Activated T-helper 17 cell treated with anti-CD3 and anti-CD28 coated beads, Interleukin-2, amount 50 U/mL, for 72 hours (primary cell): ENCODE data around the gene PRPF8. TPM values are rescaled to one million over a fixed set of nuclear protein-coding genes. Genes with fewer than 3 reads are reported as not detected.
"Not testable (repeated sequence)": the region's sequence is repeated elsewhere in the genome, so short reads cannot be mapped to it uniquely, and the experiment has no call there.

Experiments
- ATAC-seq: fragments of 150-1000 bp; cut with Tn5 transposase; replicated peaks from 2 replicates; pipeline ENCODE4 v1.10.0; 2021; ENCODE audit warnings: mild to moderate bottlenecking, moderate library complexity
- H3K27ac Mint-ChIP-seq: one replicate; pipeline ENCODE4 v1.8.0; 2022; ENCODE audit warnings: mixed read lengths
- H3K27me3 Mint-ChIP-seq: one replicate; pipeline ENCODE4 v1.8.0; 2022; ENCODE audit warnings: mixed read lengths
- H3K36me3 Mint-ChIP-seq: one replicate; pipeline ENCODE4 v1.8.0; 2022; ENCODE audit warnings: low read depth, mild to moderate bottlenecking, mixed read lengths
- H3K4me1 Mint-ChIP-seq: one replicate; pipeline ENCODE4 v1.8.0; 2022; ENCODE audit warnings: mixed read lengths
- H3K4me3 Mint-ChIP-seq: one replicate; pipeline ENCODE4 v1.8.0; 2022; ENCODE audit warnings: mild to moderate bottlenecking, mixed read lengths
- H3K9me3 Mint-ChIP-seq: one replicate; pipeline ENCODE4 v1.8.0; 2022; ENCODE audit warnings: mixed read lengths
- total RNA-seq, 2 donors: library from RNA; stranded (reverse); gene quantifications; one replicate each; pipeline ENCODE4 v1.2.3, GENCODE V29; 2022

The PRPF8 gene
- total RNA-seq, 2 donors from 2014 or later = 353 to 426 TPM

DNA sequence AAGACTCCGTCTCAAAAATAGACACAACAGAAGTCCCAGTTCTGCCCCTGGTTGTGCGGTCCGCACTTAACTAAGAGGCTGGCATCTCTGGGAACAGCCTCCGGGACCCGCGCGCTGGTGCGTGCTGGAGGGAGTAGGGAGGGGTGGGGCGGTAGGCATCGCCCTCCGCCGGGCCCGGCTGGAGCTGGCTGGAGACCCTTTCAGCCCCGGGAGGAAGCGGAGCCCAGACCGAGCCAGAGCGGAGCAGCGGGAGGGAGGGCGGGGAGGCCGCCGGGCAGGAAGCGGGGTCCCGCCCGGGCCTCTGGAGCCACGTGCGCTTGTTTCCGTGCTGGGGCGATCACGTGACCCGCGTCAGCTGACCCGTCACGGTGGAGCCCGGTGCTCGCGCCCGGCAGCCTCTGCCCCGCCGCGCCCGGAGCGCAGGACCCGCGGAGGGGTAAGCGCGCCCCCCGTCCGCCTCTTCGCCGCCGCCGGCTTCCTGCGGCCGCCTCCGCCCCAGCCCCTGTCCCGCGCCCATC is 39.7 kb upstream of the PRPF8 start, which contains the start of gene WDR81:
TSS of gene WDR81 (plus strand) at position 354 of the 518 bp plus-strand sequence. CDS start 256 bp downstream, outside the sequence.
- Mint-ChIP-seq H3K27me3 (no peaks in the 10 kb centered on the region), H3K4me3 (peak within 1 kb of the TSS; percentile 72), H3K9me3 (no peaks in the 10 kb centered on the region), H3K36me3 (peaks cover 17% of the 10 kb centered on the region), H3K27ac (peak within 1 kb of the TSS; percentile 74), H3K4me1 (peaks cover 13% of the 10 kb centered on the region)
- ATAC-seq = peak; percentile 89

DNA sequence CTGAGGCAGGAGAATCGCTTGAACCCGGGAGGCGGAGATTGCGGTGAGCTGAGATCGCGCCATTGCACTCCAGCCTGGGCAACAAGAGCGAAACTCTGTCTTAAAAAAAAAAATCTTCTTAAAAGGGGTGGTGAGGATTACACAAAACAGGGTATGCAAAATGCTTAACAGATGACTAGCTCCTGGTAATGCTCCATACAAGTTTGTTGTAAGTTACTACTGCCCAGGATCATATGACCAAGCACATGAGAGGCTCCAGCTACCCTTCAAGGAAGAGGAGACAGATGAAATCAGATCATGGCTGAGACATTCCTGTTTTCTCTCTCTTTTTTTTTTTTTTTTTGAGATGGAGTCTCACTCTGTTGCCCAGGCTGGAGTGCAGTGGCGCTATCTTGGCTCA is 37.4 kb upstream of the PRPF8 start:
- H3K4me3 Mint-ChIP-seq, H3K27ac Mint-ChIP-seq, H3K9me3 Mint-ChIP-seq, H3K36me3 Mint-ChIP-seq, H3K27me3 Mint-ChIP-seq, ATAC-seq: not testable (repeated sequence)
- H3K4me1 Mint-ChIP-seq = peaks cover 13% of the 10 kb centered on the region

- no peak overlapping the region for H3K27ac Mint-ChIP-seq
- peak overlapping the region; percentile 11 for H3K4me3 Mint-ChIP-seq
These were observed 36.3 kb upstream of the PRPF8 start for GRCh38 chr17:1720856-1721386.

DNA sequence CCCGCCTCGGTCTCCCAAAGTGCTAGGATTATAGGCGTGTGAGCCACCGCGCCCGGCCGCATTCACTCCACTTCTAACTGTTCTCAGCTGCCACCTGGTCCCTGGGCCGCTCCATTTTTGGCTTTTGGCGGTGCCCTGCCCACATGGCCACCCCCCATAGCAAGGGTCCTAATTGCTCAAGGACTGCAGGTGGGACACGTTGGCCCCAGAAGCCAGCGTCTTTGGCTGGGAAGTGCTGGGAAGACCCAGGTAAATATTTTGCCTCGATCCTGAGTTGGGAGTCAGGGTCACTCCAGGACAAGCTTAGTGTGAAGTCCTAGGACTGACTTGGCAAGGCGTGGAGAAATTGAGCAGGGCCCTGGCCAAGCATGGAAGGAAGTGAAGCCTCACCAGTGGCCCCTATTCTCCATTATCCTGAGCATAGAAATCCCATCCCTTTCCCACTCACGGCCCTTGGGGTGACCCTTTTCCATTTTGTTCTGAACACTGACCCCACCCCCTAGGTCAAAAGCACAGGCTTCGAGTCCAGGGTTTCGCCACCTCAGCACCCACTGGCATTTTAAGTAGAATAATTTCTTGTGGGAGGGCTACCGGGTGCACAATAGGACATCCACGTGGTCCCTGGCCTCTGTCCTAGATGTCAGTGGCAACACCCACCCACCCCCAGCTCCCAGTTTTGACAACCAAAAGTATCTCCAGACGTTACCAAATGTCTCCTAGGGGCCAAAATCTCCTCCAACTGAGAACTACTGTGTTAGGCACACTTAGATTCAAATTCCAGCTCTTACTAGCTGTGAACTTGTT is 33.9 kb upstream of the PRPF8 start:
- Mint-ChIP-seq H3K4me3 (peak overlapping the region; percentile 94), H3K27ac (peak overlapping the region; percentile 98), H3K9me3 (no peaks in the 10 kb centered on the region), H3K36me3 (peaks cover 7% of the 10 kb centered on the region), H3K27me3 (no peaks in the 10 kb centered on the region), H3K4me1 (peaks cover 10% of the 10 kb centered on the region)
- no peak for ATAC-seq

More at GRCh38 chr17:1720856-1721386, 36.3 kb upstream of the PRPF8 start:
- peaks cover 11% of the 10 kb centered on the region for H3K36me3 Mint-ChIP-seq
- peaks cover 13% of the 10 kb centered on the region for H3K4me1 Mint-ChIP-seq
- no peaks in the 10 kb centered on the region for H3K27me3 Mint-ChIP-seq
- no peaks in the 10 kb centered on the region for H3K9me3 Mint-ChIP-seq
- no peak for ATAC-seq

DNA sequence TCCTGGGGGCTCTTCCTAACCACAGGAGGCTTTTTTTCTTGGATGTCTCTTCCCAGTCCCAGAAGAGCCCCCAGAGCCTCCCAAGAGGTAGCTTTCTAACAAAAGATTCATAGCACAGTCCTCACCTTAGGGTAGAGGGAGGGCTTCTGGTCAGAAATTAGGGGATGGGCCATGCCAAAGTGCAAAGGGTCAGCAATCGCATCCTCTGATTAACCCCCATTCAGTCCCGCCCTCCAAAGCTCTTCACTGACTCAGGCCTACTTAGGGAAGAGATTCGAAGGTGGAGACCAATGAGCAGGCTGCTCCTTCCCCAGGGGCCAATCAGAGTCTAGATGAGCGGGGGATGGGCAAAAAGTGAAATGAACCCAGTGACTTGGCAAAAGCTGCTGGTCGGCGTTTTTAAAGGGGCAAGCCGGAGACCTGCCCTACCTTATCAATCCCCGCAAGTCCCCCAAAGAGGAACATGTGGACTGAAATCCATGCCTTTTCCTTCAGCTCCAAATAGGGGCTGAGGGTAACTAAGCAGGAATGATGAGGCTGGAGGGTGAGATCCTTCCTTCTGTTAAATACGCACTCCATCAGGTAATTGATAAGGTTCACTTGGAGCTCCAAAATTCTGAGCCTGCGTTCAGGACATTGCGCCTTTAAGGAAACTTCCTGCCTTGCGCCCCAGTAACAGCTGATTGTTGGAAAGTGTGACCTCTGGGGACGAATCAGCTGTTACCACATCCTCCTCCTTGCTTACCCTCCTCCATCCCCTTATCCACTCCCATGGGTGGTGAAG is 32.4 kb upstream of the PRPF8 start:
- Mint-ChIP-seq H3K36me3 (peaks cover 16% of the 10 kb centered on the region), H3K4me1 (peaks cover 5% of the 10 kb centered on the region), H3K4me3 (peak overlapping the region; percentile 94), H3K27ac (peak overlapping the region; percentile 98), H3K9me3 (no peaks in the 10 kb centered on the region), H3K27me3 (no peaks in the 10 kb centered on the region)
- peak; percentile 76 for ATAC-seq

DNA sequence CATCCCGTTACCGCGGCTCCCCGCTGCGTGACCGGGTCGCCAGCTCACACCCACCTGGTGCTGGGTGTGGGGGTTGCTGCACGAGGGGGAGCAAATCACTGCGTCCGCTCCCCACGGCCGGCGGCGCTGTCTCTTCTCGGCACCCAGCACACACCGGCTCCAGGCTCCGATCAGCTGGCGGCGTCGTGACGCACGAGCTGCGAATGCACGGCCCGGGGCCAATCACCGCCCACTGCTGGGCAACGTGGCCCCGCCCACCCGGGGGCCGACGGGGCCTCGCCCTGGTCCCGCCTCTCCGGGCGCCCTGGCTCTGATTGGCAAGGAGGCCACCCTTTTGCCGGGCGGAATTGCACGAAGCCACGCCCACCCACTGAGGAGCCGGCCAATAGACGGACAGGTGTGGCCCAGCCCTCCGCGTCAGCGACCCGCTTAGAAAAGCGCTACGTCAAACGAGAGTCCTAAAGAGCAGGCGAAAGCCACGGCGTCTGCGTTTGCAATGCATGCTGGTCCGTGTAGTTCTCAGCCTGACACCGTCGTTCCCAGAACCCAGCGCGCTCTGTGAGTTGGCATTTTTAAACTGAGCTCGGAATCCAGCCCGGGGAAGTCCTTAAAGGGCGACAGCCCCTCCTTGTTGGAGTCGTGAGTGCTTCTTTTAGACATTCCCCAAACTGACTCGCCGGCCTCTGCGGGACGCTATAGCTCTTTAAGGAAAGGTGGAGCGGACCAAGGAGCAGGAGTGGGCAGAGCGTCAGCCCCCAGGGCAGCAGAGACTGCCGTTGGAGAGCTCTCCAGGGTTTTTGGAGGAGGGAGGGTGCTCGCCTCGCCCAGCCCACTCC is 31.6 kb upstream of the PRPF8 start:
- no peaks in the 10 kb centered on the region for H3K9me3 Mint-ChIP-seq
- peak overlapping the region; percentile 98 for H3K27ac Mint-ChIP-seq
- peak; percentile 87 for ATAC-seq
- H3K4me1 Mint-ChIP-seq = peaks cover 5% of the 10 kb centered on the region
- peaks cover 24% of the 10 kb centered on the region for H3K36me3 Mint-ChIP-seq
- no peaks in the 10 kb centered on the region for H3K27me3 Mint-ChIP-seq
- H3K4me3 Mint-ChIP-seq = peak overlapping the region; percentile 94

DNA sequence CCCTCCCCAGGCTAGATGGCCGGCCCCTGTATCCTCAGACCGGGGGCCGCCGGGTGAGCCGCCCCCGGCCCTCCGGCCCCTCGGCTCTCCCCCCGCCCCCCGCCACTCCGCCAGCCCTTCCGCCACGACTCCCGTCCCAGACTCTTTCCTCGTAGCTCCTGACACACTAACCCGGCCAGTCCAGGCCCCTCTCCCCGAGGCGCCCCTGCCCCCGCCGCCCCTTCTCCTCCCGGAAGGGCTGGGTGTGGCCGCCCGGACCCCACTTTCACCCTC is 31.1 kb upstream of the PRPF8 start:
- H3K27me3 Mint-ChIP-seq = no peaks in the 10 kb centered on the region
- peak overlapping the region; percentile 94 for H3K4me3 Mint-ChIP-seq
- H3K36me3 Mint-ChIP-seq = peaks cover 24% of the 10 kb centered on the region
- ATAC-seq = no peak
- H3K27ac Mint-ChIP-seq = peak overlapping the region; percentile 98
- H3K4me1 Mint-ChIP-seq = peaks cover 5% of the 10 kb centered on the region
- no peaks in the 10 kb centered on the region for H3K9me3 Mint-ChIP-seq

GRCh38 chr17:1714980-1715802 is 30.5 kb upstream of the PRPF8 start:
- Mint-ChIP-seq H3K36me3 (peaks cover 24% of the 10 kb centered on the region), H3K4me1 (peaks cover 5% of the 10 kb centered on the region), H3K4me3 (peak overlapping the region; percentile 62), H3K9me3 (no peaks in the 10 kb centered on the region), H3K27me3 (no peaks in the 10 kb centered on the region), H3K27ac (no peak overlapping the region)
- no peak for ATAC-seq

- ATAC-seq = no peak
- H3K4me3 Mint-ChIP-seq = peak overlapping the region; percentile 62
- H3K9me3 Mint-ChIP-seq = no peaks in the 10 kb centered on the region
- H3K36me3 Mint-ChIP-seq = peaks cover 24% of the 10 kb centered on the region
- H3K27me3 Mint-ChIP-seq = no peaks in the 10 kb centered on the region
- H3K4me1 Mint-ChIP-seq = peaks cover 5% of the 10 kb centered on the region
- no peak overlapping the region for H3K27ac Mint-ChIP-seq
These were observed 29.8 kb upstream of the PRPF8 start for GRCh38 chr17:1714427-1714979.

GRCh38 chr17:1713878-1714426 is 29.3 kb upstream of the PRPF8 start:
- Mint-ChIP-seq H3K27ac (no peak overlapping the region), H3K4me1 (peaks cover 5% of the 10 kb centered on the region), H3K9me3 (no peaks in the 10 kb centered on the region), H3K27me3 (no peaks in the 10 kb centered on the region), H3K36me3 (peaks cover 24% of the 10 kb centered on the region), H3K4me3 (peak overlapping the region; percentile 62)
- no peak for ATAC-seq

- Mint-ChIP-seq H3K4me1 (peaks cover 5% of the 10 kb centered on the region), H3K27ac (no peak overlapping the region), H3K27me3 (no peaks in the 10 kb centered on the region), H3K36me3 (peaks cover 24% of the 10 kb centered on the region), H3K4me3 (peak overlapping the region; percentile 28), H3K9me3 (no peaks in the 10 kb centered on the region)
- no peak for ATAC-seq
These were observed 28.7 kb upstream of the PRPF8 start for GRCh38 chr17:1713160-1713877.

DNA sequence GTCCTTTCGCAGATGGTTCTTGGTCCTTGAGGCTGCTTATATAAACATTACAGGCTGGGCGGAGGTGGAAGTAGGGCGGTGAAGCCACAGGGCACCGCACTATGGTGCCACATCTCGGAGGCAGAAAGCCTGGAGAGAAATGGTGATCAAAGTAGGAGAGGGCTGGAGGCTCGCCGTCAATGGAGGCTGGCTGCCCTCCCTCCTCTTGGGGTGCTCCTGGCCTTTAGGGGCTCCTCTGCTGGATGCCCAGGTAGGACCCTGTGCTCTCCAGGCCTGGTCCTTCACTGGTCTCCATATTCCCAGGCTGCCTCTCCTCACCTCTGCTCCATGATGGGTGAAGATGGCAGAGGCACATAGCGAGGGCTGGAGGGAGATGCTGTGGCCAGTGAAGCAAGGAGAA is 27.6 kb upstream of the PRPF8 start:
- no peaks in the 10 kb centered on the region for H3K9me3 Mint-ChIP-seq
- ATAC-seq = no peak
- no peak overlapping the region for H3K27ac Mint-ChIP-seq
- H3K4me1 Mint-ChIP-seq = no peaks in the 10 kb centered on the region
- no peaks in the 10 kb centered on the region for H3K27me3 Mint-ChIP-seq
- H3K36me3 Mint-ChIP-seq = peaks cover 24% of the 10 kb centered on the region
- H3K4me3 Mint-ChIP-seq = no peak overlapping the region
